Measurements from ENCODE around the gene ZCCHC14. TPM values are rescaled to one million over a fixed set of nuclear protein-coding genes. Genes with fewer than 3 reads are reported as not detected.

ZCCHC14 gene
- total RNA-seq, 1 experiment from 2014 or later = 33.1 TPM

DNA sequence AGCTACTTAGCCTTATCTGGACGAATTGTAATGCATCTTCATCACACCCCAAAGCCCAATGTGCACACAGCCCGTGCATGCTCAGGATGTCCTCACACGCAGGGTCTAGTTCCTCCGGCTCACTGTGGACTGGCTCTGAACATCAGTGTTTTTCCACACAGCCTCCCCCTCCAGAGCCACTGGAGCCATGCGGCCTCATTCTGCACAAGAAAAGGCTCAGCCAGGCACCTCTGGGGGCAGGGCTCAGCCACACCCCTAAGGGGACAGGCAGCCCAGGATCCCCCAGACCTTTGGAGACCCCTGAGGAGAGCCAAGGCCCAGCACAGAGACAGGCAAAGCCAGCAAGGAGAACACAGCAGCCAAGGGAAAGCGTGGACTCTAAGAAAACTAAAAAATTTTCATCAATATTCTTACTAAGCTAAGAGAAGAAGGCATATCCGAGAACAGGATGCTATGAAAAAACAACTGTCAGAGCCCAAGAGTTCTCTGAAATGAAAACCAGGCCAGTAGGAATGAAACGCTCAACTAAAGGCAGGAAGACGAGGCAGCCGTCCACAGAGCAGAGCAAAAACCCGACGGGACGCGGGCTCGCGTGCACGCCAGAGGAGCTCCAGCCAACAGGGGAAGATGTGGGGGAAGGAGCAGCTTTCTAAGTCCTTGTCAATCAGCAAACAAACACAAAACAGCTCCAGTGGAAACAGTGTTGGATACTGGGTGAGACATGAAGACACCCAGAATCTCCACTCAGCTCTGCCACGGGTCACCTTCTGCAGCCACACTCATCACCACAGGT is 66.2 kb downstream of the ZCCHC14 start:
- ChIA-PET POLR2A (no interaction called here), CTCF (no interaction called here)
- Histone ChIP-seq H3K9me3 (no peaks in the 10 kb centered on the region), H3K36me3 (ENCODE audit: control insufficient read depth, insufficient read depth, low read length) (peaks cover 2% of the 10 kb centered on the region), H3K4me1 (no peaks in the 10 kb centered on the region), H3K27me3 (replicated peaks; ENCODE audit: control insufficient read depth, insufficient read depth, low read length) (no peaks in the 10 kb centered on the region), H3K4me3 (ENCODE audit: low read depth, low read length) (no peak overlapping the region)
- BruUV-seq (replicated peaks) = no TSS peak
- TF ChIP-seq, protein P1, sequence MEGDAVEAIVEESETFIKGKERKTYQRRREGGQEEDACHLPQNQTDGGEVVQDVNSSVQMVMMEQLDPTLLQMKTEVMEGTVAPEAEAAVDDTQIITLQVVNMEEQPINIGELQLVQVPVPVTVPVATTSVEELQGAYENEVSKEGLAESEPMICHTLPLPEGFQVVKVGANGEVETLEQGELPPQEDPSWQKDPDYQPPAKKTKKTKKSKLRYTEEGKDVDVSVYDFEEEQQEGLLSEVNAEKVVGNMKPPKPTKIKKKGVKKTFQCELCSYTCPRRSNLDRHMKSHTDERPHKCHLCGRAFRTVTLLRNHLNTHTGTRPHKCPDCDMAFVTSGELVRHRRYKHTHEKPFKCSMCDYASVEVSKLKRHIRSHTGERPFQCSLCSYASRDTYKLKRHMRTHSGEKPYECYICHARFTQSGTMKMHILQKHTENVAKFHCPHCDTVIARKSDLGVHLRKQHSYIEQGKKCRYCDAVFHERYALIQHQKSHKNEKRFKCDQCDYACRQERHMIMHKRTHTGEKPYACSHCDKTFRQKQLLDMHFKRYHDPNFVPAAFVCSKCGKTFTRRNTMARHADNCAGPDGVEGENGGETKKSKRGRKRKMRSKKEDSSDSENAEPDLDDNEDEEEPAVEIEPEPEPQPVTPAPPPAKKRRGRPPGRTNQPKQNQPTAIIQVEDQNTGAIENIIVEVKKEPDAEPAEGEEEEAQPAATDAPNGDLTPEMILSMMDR (IDR thresholded peaks at IDR 0.05; ENCODE audit: insufficient read depth in 1 of 2, low read depth in 1 of 2, low read length in 1 of 2, severe bottlenecking in 1 of 2, unreplicated experiment in 1 of 2) = no peak
- intact Hi-C loops (cut with micrococcal nuclease; ENCODE audit: unreplicated experiment) = no loop called here
- Mint-ChIP-seq H3K4me3 (ENCODE audit: unreplicated experiment) (no peak overlapping the region), H3K4me1 (ENCODE audit: low read depth, unreplicated experiment) (no peaks in the 10 kb centered on the region), H3K9me3 (ENCODE audit: unreplicated experiment) (no peaks in the 10 kb centered on the region), H3K27me3 (ENCODE audit: insufficient read depth, unreplicated experiment) (no peaks in the 10 kb centered on the region), H3K27ac (ENCODE audit: unreplicated experiment) (no peak overlapping the region), H3K36me3 (ENCODE audit: insufficient read depth, unreplicated experiment) (peaks cover 26% of the 10 kb centered on the region)
- DNase-seq = no peak

DNA sequence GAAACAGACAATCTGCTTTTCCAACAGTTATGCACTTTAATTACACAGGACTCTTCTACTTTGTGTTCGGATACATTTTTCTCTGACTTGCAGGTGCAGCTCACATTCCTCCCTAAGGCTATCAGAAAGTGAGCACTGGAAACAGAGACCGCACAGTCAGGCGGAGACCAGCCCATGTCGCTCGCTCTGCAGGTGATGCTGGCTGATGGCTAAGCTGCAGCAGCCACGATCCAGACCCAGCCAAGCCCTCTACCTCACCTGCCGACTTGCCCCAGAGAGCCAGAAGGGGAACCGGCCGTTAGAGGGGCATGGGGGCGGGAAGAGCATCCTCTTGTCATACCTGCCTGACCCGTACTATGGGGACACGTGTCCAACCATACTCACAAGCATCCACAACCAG is 66.9 kb downstream of the ZCCHC14 start:
- Histone ChIP-seq H3K4me3 (ENCODE audit: low read depth, low read length) (no peak overlapping the region), H3K27me3 (replicated peaks; ENCODE audit: control insufficient read depth, insufficient read depth, low read length) (no peaks in the 10 kb centered on the region), H3K9me3 (no peaks in the 10 kb centered on the region), H3K4me1 (no peaks in the 10 kb centered on the region), H3K36me3 (ENCODE audit: control insufficient read depth, insufficient read depth, low read length) (peaks cover 3% of the 10 kb centered on the region)
- intact Hi-C loops (cut with micrococcal nuclease; ENCODE audit: unreplicated experiment) = no loop called here
- no peak for DNase-seq
- TF ChIP-seq, protein P1 (IDR thresholded peaks at IDR 0.05; ENCODE audit: insufficient read depth in 1 of 2, low read depth in 1 of 2, low read length in 1 of 2, severe bottlenecking in 1 of 2, unreplicated experiment in 1 of 2) = no peak
- H3K4me3 Mint-ChIP-seq (ENCODE audit: unreplicated experiment) = no peak overlapping the region
- ChIA-PET POLR2A (no interaction called here), CTCF (no interaction called here)
- H3K4me1 Mint-ChIP-seq (ENCODE audit: low read depth, unreplicated experiment) = no peaks in the 10 kb centered on the region
- BruUV-seq (replicated peaks) = no TSS peak
- H3K9me3 Mint-ChIP-seq (ENCODE audit: unreplicated experiment) = no peaks in the 10 kb centered on the region
- H3K27ac Mint-ChIP-seq (ENCODE audit: unreplicated experiment) = no peak overlapping the region
- H3K36me3 Mint-ChIP-seq (ENCODE audit: insufficient read depth, unreplicated experiment) = peaks cover 26% of the 10 kb centered on the region
- no peaks in the 10 kb centered on the region for H3K27me3 Mint-ChIP-seq (ENCODE audit: insufficient read depth, unreplicated experiment)

DNA sequence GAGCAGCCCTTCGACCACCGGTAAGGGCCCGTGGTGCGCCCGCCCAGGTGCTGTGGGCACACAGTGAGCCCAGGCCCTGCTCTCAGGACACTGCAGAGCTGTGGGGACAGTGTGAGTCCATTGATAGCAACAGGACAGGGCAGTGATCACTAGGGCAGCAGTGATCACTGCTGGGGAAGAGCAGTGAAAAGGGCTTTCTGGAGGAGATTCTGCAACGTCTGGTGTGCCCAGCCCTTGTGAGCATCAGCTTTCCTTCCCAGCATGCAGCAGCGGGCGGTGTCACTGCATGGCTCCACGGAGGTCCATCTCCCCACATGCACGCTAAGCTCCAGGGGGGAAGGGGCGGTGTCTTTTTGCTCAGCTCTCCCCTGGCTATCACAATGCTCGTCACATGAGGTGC is 68.6 kb downstream of the ZCCHC14 start:
- POLR2A ChIA-PET = no interaction called here
- Mint-ChIP-seq H3K27ac (ENCODE audit: unreplicated experiment) (no peak overlapping the region), H3K4me3 (ENCODE audit: unreplicated experiment) (no peak overlapping the region), H3K36me3 (ENCODE audit: insufficient read depth, unreplicated experiment) (peaks cover 34% of the 10 kb centered on the region), H3K27me3 (ENCODE audit: insufficient read depth, unreplicated experiment) (no peaks in the 10 kb centered on the region), H3K9me3 (ENCODE audit: unreplicated experiment) (no peaks in the 10 kb centered on the region), H3K4me1 (ENCODE audit: low read depth, unreplicated experiment) (no peaks in the 10 kb centered on the region)
- H3K9me3 ChIP-seq = no peaks in the 10 kb centered on the region
- no peaks in the 10 kb centered on the region for H3K27me3 ChIP-seq (replicated peaks; ENCODE audit: control insufficient read depth, insufficient read depth, low read length)
- H3K36me3 ChIP-seq (ENCODE audit: control insufficient read depth, insufficient read depth, low read length) = peaks cover 5% of the 10 kb centered on the region
- no peak overlapping the region for H3K4me3 ChIP-seq (ENCODE audit: low read depth, low read length)
- BruUV-seq (replicated peaks) = no TSS peak
- TF ChIP-seq, protein P1 (IDR thresholded peaks at IDR 0.05; ENCODE audit: insufficient read depth in 1 of 2, low read depth in 1 of 2, low read length in 1 of 2, severe bottlenecking in 1 of 2, unreplicated experiment in 1 of 2) = no peak
- DNase-seq = no peak
- no peaks in the 10 kb centered on the region for H3K4me1 ChIP-seq
- CTCF ChIA-PET = no interaction called here
- intact Hi-C loops (cut with micrococcal nuclease; ENCODE audit: unreplicated experiment) = no loop called here

Measured in Caco-2 (cell line).